Activated naive CD4-positive, alpha-beta T cell treated with anti-CD3 and anti-CD28 coated beads, Interleukin-2, amount 50 U/mL, for 24 hours (primary cell): Measurements from ENCODE around the gene FREY1.

Experiments used
- H3K27ac Mint-ChIP-seq: one replicate; pipeline ENCODE4 v1.8.0; 2021; ENCODE audit warnings: mild to moderate bottlenecking, mixed read lengths
- H3K27me3 Mint-ChIP-seq: one replicate; pipeline ENCODE4 v1.8.0; 2021; ENCODE audit warnings: mixed read lengths
- H3K36me3 Mint-ChIP-seq: one replicate; pipeline ENCODE4 v1.8.0; 2021; ENCODE audit warnings: mixed read lengths
- H3K4me1 Mint-ChIP-seq: one replicate; pipeline ENCODE4 v1.8.0; 2021; ENCODE audit warnings: mixed read lengths
- H3K4me3 Mint-ChIP-seq: one replicate; pipeline ENCODE4 v1.8.0; 2021; ENCODE audit warnings: mild to moderate bottlenecking, mixed read lengths
- H3K9me3 Mint-ChIP-seq: one replicate; pipeline ENCODE4 v1.8.0; 2021; ENCODE audit warnings: mixed read lengths

The FREY1 gene

DNA sequence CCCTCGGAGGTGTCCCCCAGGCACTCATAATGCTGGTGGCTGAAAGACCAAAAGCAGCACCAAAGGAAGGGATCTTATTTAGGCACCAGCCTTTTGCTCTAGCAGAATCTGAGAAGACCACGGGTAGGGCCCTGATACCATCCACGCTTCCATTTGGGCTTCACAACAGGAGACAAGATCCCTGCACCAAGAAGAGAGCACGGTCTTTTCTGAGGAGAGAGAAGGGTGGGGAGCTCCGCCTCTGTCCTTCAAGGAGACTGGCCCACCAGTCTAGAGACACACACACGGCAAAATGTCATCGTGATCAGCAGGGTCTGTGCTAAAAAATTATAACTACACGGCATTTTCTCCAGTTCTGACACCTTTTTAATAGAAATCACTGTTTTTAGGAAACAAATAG lies 25.1 kb upstream of the FREY1 start:
- Mint-ChIP-seq H3K4me1 (peaks cover 20% of the 10 kb centered on the region), H3K4me3 (no peak overlapping the region), H3K27me3 (no peaks in the 10 kb centered on the region), H3K27ac (no peak overlapping the region), H3K36me3 (peaks cover 3% of the 10 kb centered on the region), H3K9me3 (no peaks in the 10 kb centered on the region)

DNA sequence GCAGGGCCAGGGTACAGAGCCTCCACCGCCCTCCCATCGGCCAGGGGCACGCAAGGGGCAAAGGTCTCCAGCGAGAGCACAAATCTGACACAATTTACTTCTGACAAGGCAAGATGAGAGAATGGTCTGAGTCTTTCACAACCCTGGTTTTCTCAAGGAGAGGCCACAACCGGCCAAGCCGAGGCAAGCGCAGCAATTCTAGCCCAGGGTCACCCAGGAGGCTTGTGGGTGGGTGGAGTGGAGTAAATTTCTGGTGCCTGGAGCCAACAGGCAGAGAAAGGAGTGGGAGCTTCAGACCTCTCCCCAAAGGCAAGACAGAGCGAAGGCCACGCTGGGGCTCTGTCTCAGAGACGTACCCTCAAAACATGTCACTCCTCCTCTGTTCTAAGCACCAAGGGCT lies 24.7 kb upstream of the FREY1 start:
- H3K4me3 Mint-ChIP-seq: no peak overlapping the region
- H3K9me3 Mint-ChIP-seq: no peaks in the 10 kb centered on the region
- H3K4me1 Mint-ChIP-seq: peaks cover 20% of the 10 kb centered on the region
- peaks cover 1% of the 10 kb centered on the region for H3K36me3 Mint-ChIP-seq
- H3K27me3 Mint-ChIP-seq: no peaks in the 10 kb centered on the region
- no peak overlapping the region for H3K27ac Mint-ChIP-seq

DNA sequence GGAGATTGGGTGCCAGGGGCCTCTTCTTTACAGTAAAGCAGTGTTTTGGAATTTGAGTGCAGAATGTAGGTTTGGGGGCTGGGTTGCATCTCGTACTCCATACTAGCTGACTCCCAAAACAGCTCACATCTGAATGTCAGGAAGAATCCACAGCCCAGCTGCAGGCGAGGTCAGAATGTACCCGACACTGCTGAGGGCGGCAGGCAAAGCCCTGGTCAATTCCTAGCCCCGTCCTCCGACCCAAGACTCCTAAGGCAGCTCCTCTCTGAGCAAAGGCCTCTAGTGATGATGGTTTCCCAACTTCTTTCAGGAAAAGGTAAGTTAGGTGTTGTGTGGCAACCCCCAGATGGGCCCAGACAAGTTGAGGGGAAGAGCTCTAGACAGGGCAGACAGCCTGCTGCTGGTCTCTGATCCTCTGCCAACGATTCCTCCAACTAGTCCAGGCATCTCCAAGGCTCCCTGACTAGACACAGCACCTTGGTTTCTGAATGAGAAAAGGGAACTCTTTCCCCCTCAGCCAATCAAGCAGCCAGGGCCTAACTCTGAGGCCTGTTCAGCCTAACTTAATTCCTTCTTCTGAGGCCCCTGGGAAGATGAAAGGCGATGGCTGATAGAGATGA lies 24.0 kb upstream of the FREY1 start:
- Mint-ChIP-seq H3K27ac (peak overlapping the region; percentile 46), H3K27me3 (no peaks in the 10 kb centered on the region), H3K4me3 (no peak overlapping the region), H3K9me3 (no peaks in the 10 kb centered on the region), H3K4me1 (peaks cover 20% of the 10 kb centered on the region), H3K36me3 (no peaks in the 10 kb centered on the region)

DNA sequence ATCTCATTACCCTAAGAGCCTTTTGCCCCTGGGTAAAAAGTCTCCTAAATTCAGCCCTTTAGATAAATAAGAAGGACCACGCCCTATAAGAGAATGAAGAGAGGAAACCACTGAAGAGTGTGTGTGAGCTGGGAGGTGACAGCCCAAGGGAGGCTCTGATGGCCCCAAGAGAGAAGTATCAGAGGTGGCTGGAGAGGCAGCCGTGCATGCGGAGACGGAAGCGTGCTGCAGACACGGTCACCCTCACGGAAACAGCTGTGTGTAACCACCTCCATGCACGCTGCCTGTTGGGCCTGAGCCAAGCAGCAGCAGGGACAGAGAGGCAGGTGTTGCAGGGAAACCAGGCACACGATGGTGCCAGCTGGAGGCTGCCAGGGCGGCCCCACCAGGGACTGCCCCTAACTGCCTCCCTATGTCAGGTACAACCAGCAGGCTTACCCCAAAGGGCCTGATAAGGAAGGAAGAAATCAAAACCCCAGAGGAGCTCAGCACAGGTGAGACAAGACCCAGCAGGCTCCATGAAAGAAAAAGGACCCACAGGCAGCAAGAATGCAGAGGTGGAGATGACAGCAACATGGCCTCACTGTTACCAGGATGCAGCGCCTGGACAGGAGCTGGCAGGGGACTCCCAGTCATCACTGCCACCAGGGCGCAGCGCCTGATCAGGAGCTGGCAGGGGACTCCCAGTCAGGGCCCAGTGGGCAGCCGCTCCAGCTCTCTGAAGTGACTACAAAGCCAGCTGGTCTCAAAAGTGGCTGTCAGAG lies 23.1 kb upstream of the FREY1 start:
- peak overlapping the region; percentile 28 for H3K4me3 Mint-ChIP-seq
- no peaks in the 10 kb centered on the region for H3K36me3 Mint-ChIP-seq
- no peaks in the 10 kb centered on the region for H3K9me3 Mint-ChIP-seq
- H3K27ac Mint-ChIP-seq: peak overlapping the region; percentile 30
- H3K4me1 Mint-ChIP-seq: peaks cover 20% of the 10 kb centered on the region
- H3K27me3 Mint-ChIP-seq: no peaks in the 10 kb centered on the region

DNA sequence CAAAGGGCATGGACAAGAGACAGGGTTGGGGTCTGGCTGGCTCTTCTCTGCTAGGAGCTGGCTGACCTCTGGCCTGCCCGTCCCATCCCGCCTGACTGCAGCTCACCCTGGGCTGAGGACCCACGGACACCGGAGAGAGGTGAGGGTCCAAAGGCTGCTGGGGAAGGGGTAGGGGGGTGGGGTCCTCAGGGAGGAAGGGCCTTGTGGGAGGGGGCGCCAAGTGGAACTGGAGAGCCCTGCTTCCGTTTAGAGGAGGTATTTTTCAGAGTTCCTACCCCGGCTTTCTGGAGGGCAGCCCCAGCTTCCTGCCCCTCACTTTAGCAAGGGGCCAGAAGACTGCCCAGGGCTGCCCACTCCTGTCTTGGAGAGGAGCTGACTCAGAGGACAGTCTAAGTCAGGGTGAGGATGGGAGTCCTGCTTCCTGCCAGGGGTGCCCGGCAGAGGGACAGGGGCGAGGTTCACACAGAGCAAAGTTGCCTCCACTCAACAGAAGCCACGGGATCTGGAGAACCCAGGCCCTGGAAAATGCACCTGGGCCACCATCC lies 22.5 kb upstream of the FREY1 start:
- Mint-ChIP-seq H3K36me3 (no peaks in the 10 kb centered on the region), H3K4me3 (no peak overlapping the region), H3K27ac (no peak overlapping the region), H3K27me3 (no peaks in the 10 kb centered on the region), H3K4me1 (peaks cover 20% of the 10 kb centered on the region), H3K9me3 (no peaks in the 10 kb centered on the region)

DNA sequence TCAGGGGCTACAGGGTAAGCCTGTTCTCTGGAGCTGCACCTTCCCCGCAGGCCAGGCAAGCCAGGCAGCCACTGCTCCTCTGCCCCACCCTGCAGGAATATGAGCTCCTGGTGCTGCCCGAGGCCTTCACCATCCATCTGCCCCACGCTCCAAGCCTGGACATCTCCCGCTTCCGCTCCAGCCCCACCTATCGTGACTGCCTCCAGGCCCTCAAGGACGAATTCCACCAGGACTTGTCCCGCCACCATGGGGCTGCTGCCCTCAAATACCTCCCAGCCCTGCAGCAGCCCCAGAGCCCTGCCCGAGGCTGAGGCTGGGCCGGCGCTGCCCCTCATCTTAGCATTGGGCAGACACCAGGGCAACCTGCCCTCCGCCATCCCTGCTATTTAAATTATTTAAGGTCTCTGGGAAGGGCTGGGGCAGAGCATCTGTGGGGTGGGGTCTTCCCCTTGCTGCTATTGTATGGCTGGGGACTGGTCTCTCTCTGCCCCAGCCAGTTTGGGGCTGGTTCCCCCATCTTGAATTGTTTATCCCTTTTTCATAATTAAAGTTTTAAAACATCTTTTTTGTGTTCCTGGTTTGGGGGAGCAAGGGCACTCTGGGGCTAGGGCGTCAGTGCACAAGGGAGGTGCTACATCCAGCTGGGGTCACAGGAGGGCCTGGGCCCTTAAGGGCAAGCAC lies 21.6 kb upstream of the FREY1 start:
- H3K27me3 Mint-ChIP-seq: peaks cover 5% of the 10 kb centered on the region
- peaks cover 25% of the 10 kb centered on the region for H3K4me1 Mint-ChIP-seq
- no peaks in the 10 kb centered on the region for H3K36me3 Mint-ChIP-seq
- H3K27ac Mint-ChIP-seq: no peak overlapping the region
- no peaks in the 10 kb centered on the region for H3K9me3 Mint-ChIP-seq
- no peak overlapping the region for H3K4me3 Mint-ChIP-seq

DNA sequence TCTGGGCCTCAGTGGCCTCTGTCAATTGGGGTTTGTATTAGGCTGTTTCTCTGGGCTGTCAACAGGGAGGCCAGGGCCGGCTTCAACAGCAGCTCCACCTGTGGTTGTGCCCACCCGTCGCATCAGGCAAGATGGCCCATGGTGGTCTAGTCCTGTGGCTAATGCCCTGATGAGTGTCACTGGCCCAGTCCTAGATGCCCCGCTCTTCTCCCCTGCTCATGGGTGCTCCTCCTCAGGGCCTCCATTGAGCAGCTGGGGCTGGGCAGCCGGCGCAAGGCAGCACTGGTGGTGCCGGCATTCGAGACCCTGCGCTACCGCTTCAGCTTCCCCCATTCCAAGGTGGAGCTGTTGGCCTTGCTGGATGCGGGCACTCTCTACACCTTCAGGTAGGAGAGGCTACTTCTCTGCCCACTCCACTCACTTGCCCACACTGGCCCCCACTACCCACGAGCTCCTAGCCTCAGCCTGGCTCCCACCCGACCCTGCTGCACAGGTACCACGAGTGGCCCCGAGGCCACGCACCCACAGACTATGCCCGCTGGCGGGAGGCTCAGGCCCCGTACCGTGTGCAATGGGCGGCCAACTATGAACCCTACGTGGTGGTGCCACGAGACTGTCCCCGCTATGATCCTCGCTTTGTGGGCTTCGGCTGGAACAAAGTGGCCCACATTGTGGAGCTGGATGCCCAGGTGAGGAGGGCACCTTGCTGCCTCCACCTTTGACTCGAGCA lies 20.8 kb upstream of the FREY1 start:
- H3K27me3 Mint-ChIP-seq: peaks cover 8% of the 10 kb centered on the region
- H3K9me3 Mint-ChIP-seq: no peaks in the 10 kb centered on the region
- H3K4me1 Mint-ChIP-seq: peaks cover 29% of the 10 kb centered on the region
- H3K36me3 Mint-ChIP-seq: no peaks in the 10 kb centered on the region
- no peak overlapping the region for H3K27ac Mint-ChIP-seq
- no peak overlapping the region for H3K4me3 Mint-ChIP-seq

DNA sequence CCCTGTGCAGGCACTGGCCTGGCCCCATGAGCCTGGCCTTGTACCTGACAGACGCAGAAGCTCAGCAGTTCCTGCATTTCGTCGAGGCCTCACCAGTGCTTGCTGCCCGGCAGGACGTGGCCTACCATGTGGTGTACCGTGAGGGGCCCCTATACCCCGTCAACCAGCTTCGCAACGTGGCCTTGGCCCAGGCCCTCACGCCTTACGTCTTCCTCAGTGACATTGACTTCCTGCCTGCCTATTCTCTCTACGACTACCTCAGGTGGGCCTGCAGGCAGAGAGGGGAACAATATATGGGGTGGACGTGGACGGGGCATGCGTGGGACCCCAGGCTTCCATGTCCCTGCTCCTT lies 20.2 kb upstream of the FREY1 start:
- Mint-ChIP-seq H3K4me3 (no peak overlapping the region), H3K36me3 (no peaks in the 10 kb centered on the region), H3K9me3 (no peaks in the 10 kb centered on the region), H3K27me3 (peaks cover 8% of the 10 kb centered on the region), H3K27ac (no peak overlapping the region), H3K4me1 (peaks cover 29% of the 10 kb centered on the region)

DNA sequence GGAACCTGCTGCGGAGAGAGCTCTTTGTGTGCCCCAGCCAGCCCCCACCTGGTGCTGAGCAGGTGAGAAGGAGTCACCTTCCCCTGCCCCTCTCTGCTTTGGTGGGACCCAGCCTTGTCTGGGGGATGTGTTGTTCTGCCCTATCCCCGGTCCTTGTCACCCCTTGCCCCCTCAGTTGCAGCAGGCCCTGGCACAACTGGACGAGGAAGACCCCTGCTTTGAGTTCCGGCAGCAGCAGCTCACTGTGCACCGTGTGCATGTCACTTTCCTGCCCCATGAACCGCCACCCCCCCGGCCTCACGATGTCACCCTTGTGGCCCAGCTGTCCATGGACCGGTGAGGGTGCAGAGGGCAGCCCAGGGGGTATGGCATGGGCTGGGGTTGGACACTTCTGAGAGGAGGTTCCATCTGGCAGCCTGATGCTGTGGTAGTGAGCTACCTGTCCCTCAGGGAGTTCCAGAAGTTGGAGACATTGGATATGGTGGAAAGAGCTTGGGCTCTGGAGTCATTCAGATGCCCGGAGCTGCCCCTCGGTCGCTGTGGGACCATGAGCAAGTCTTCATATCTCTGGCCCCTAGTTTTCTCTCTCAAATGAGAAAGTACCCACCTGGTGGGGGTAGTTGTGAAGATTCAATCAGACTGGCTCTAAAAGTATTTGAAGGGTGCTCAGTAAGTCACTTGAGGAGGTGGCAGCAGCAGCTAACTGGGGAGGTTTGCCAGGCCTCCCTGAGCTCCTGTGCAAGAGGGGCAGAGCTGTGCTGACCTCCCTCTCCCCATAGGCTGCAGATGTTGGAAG lies 19.7 kb upstream of the FREY1 start:
- Mint-ChIP-seq H3K36me3 (no peaks in the 10 kb centered on the region), H3K27me3 (peaks cover 8% of the 10 kb centered on the region), H3K27ac (no peak overlapping the region), H3K4me1 (peaks cover 29% of the 10 kb centered on the region), H3K4me3 (no peak overlapping the region), H3K9me3 (no peaks in the 10 kb centered on the region)

DNA sequence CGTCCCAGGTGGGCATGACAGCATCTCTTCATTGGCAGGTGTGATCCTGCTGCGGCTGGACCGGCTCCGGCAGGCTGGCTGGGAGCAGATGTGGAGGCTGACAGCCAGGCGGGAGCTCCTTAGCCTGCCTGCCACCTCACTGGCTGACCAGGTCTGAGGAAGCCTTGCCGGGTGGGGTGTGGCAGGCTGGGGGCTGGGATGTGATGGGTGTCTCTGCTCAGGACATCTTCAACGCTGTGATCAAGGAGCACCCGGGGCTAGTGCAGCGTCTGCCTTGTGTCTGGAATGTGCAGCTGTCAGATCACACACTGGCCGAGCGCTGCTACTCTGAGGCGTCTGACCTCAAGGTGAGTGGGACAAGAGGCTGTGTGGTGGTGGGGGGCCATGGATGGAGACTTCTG lies 18.9 kb upstream of the FREY1 start:
- Mint-ChIP-seq H3K27ac (no peak overlapping the region), H3K4me3 (no peak overlapping the region), H3K4me1 (peaks cover 28% of the 10 kb centered on the region), H3K27me3 (peaks cover 11% of the 10 kb centered on the region), H3K9me3 (no peaks in the 10 kb centered on the region), H3K36me3 (no peaks in the 10 kb centered on the region)

DNA sequence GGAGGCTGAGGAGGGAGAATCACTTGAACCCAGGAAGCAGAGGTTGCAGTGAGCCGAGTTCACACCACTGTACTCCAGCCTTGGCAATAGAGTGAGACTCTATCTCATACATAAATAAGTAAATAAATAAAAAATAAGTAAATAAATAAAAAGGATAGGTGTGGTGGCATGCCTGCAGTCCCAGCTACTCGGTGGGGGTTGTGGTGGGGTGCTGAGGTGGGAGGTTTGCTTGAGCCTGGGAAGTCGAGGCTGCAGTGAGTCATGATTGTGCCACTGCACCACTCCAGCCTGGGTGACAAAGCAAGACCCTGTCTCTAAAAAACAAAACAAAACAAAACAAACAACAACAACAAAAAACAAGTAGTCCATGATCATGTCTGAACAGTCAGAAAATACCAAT lies 18.5 kb upstream of the FREY1 start:
- H3K9me3 Mint-ChIP-seq: no peaks in the 10 kb centered on the region
- peaks cover 23% of the 10 kb centered on the region for H3K4me1 Mint-ChIP-seq
- H3K27me3 Mint-ChIP-seq: peaks cover 11% of the 10 kb centered on the region
- H3K27ac Mint-ChIP-seq: no peak overlapping the region
- no peak overlapping the region for H3K4me3 Mint-ChIP-seq
- H3K36me3 Mint-ChIP-seq: no peaks in the 10 kb centered on the region

DNA sequence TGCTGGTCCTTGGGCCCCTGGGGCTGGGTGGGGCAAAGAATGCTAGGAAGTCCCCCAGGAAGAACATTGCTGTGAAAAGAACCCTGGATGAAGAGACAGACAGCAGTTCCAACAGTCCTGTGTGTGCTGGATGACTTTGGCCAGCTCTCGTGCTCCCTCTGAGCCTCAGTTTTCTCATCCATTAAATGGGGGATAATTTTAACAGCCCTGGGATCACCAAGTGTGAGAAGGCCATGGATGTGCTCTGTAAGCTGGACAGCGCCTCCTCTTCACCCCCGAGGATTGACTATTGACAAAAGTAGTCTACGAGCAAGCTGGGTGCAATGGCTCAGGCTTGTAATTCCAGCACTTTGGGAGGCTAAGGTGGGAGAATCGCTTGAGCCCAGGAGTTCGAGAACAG lies 17.9 kb upstream of the FREY1 start:
- Mint-ChIP-seq H3K4me1 (peaks cover 20% of the 10 kb centered on the region), H3K9me3 (no peaks in the 10 kb centered on the region), H3K27me3 (peaks cover 11% of the 10 kb centered on the region), H3K36me3 (no peaks in the 10 kb centered on the region), H3K27ac (no peak overlapping the region), H3K4me3 (no peak overlapping the region)

DNA sequence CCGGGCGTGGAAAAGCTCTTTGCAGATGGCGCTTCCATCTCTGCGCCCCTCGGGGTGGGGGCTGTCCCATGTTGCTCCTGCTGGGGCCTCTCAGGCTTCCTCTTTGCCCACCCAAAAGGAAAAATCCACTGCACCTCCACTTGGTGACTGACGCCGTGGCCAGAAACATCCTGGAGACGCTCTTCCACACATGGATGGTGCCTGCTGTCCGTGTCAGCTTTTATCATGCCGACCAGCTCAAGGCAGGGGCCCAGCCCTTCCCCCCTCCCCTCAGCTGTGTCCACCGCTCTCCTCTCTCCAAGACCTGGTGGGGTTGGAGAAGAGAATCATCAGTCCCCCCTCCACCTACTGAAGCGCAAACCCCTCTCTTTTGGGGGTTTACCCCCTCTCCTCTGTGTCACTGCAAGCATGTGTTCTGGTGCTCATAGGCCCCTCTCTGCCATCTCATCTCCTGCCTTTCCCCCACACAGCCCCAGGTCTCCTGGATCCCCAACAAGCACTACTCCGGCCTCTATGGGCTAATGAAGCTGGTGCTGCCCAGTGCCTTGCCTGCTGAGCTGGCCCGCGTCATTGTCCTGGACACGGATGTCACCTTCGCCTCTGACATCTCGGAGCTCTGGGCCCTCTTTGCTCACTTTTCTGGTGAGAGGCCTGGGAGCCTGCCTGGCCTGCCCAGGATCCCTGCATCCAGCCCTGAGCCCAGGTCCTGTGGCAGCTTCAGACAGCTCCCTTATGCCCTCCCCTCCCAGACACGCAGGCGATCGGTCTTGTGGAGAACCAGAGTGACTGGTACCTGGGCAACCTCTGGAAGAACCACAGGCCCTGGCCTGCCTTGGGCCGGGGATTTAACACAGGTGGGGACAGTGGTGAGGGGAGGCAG lies 17.2 kb upstream of the FREY1 start:
- Mint-ChIP-seq H3K27ac (peak overlapping the region; percentile 95), H3K27me3 (peaks cover 11% of the 10 kb centered on the region)

DNA sequence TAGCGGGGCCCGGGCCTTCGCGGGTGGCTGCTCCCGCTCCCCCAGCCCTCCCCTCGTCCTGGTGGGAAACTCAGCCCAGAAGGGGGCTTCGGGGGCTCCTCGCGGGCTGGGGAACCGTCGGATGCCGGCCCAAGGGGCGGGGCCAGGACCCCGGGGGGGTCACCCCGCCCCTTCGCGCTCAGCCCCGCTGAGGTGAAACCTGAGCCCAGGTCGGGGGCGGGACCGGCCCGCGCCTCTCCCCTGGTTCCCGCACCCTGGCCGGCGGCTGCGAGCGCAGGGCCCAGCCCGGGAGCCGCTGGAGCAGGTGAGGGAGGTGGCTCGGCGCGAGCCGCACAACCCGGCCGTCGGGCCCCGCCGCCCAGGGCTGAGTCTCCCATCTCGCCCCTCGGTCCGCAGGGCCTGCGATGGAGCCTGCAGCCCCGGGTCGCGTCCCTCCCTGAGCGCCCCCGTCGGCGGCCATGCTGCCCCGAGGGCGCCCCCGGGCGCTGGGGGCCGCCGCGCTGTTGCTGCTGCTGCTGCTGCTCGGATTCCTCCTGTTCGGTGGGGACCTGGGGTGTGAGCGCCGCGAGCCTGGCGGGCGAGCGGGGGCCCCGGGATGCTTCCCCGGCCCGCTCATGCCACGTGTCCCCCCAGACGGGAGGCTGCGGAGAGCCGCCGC lies 15.5 kb upstream of the FREY1 start, which contains the start of gene LARGE2:
Gene LARGE2, plus strand, starts transcription at position 232 of the 658 bp plus-strand sequence. Its CDS starts 227 bp downstream, at position 459.
- Mint-ChIP-seq H3K9me3 (no peaks in the 10 kb centered on the region), H3K27me3 (peaks cover 11% of the 10 kb centered on the region), H3K27ac (peak within 1 kb of the TSS; percentile 72), H3K4me3 (peak within 1 kb of the TSS; percentile 76), H3K4me1 (peaks cover 38% of the 10 kb centered on the region), H3K36me3 (peaks cover 1% of the 10 kb centered on the region)

More for the DNA sequence above, 17.2 kb upstream of the FREY1 start:
- peak overlapping the region; percentile 74 for H3K4me3 Mint-ChIP-seq
- H3K4me1 Mint-ChIP-seq: peaks cover 24% of the 10 kb centered on the region
- no peaks in the 10 kb centered on the region for H3K9me3 Mint-ChIP-seq
- no peaks in the 10 kb centered on the region for H3K36me3 Mint-ChIP-seq
